OCI-LY7 (cell line): ENCODE results near the gene REV3L. TPM values are rescaled to one million over a fixed set of nuclear protein-coding genes. Genes with fewer than 3 reads are reported as not detected.

Experiments
- BruUV-seq: library from RNA; stranded (reverse); fragments of 400-500 nt; replicated peaks from 2 replicates; lab custom pipeline; 2021; lab: Mats Ljungman, UMichigan
- CTCF ChIA-PET: fragments of 300-600 bp; sonication (Branson Sonifier 250); formaldehyde crosslinking; loops from one replicate; lab custom pipeline; 2022; ENCODE audit warnings: antibody characterized with exemption; ENCODE audit not compliant: unreplicated experiment; lab: Charles Lee
- POLR2A ChIA-PET: fragments of 300-600 bp; sonication (Branson Sonifier 250); formaldehyde crosslinking; loops from one replicate; lab custom pipeline; 2022; ENCODE audit warnings: antibody characterized with exemption; lab: Charles Lee
- DNase-seq: peaks from one replicate; pipeline ENCODE4 v3.0.0-alpha.2; 2015; ENCODE audit warnings: low spot score
- H2AFZ ChIP-seq: fragments of 200-600 bp; sonication (generic), shearing (Covaris generic); 2 replicates; pipeline ENCODE4 v1.6.1; 2014; ENCODE audit warnings: mild to moderate bottlenecking, antibody characterized with exemption, low read length, moderate library complexity
- H3K27ac ChIP-seq: fragments of 200-600 bp; sonication (generic); 2 replicates; pipeline ENCODE4 v1.5.1; 2014; ENCODE audit warnings: mixed run types, low read depth, mild to moderate bottlenecking, moderate library complexity, low read length, inconsistent platforms; ENCODE audit not compliant: poor library complexity, severe bottlenecking
- H3K36me3 ChIP-seq: fragments of 200-600 bp; sonication (generic); 2 replicates; pipeline ENCODE4 v1.6.1; 2014; ENCODE audit warnings: mild to moderate bottlenecking, antibody characterized with exemption, low read length, moderate library complexity, mixed read lengths; ENCODE audit not compliant: insufficient read depth
- H3K4me1 ChIP-seq: fragments of 200-600 bp; sonication (generic); 2 replicates; pipeline ENCODE4 v1.5.1; 2014; ENCODE audit warnings: mild to moderate bottlenecking, low read length; ENCODE audit not compliant: insufficient read depth, poor library complexity, severe bottlenecking
- H3K4me2 ChIP-seq: fragments of 200-600 bp; sonication (generic); 2 replicates; pipeline ENCODE4 v1.6.1; 2014; ENCODE audit warnings: mild to moderate bottlenecking, low read length
- H3K4me3 ChIP-seq: fragments of 200-600 bp; sonication (generic); 2 replicates; pipeline ENCODE4 v1.5.1; 2014; ENCODE audit warnings: mild to moderate bottlenecking, low read depth, low read length; ENCODE audit not compliant: poor library complexity, severe bottlenecking
- H3K79me2 ChIP-seq: fragments of 200-600 bp; sonication (generic); 2 replicates; pipeline ENCODE4 v1.6.1; 2016; ENCODE audit warnings: low read depth, mild to moderate bottlenecking, low read length, moderate library complexity, mixed read lengths; ENCODE audit not compliant: insufficient read depth
- H3K9me2 ChIP-seq: fragments of 200-600 bp; sonication (generic); 2 replicates; pipeline ENCODE4 v1.6.1; 2016; ENCODE audit warnings: mild to moderate bottlenecking, low read length, mixed read lengths; ENCODE audit not compliant: insufficient read depth
- H3K9me3 ChIP-seq: fragments of 200-600 bp; sonication (generic); 2 replicates; pipeline ENCODE4 v1.6.1; 2014; ENCODE audit warnings: mild to moderate bottlenecking, mixed run types, low read length, mixed read lengths
- H4K20me1 ChIP-seq: fragments of 200-600 bp; sonication (generic); 2 replicates; pipeline ENCODE4 v1.6.1; 2014; ENCODE audit warnings: mild to moderate bottlenecking, antibody characterized with exemption, low read length, moderate library complexity, mixed read lengths; ENCODE audit not compliant: insufficient read depth
- CTCF ChIP-seq: fragments of 200-600 bp; sonication (generic); conservative IDR thresholded peaks from 2 replicates; pipeline ENCODE4 v1.5.1; 2014; ENCODE audit warnings: mild to moderate bottlenecking, antibody characterized with exemption, low read length, moderate library complexity, mixed read lengths
- EZH2phosphoT487 ChIP-seq: fragments of 200-600 bp; sonication (generic); IDR thresholded peaks from 2 replicates; pipeline ENCODE4 v1.6.1; 2018; ENCODE audit warnings: low read depth, borderline replicate concordance, mild to moderate bottlenecking, mixed run types, antibody characterized with exemption, low read length, moderate library complexity, mixed read lengths
- intact Hi-C: fragments of 100-400 bp; cut with micrococcal nuclease; formaldehyde crosslinking; loops from one replicate; pipeline ENCODE4 v1.10.0; 2022; ENCODE audit not compliant: unreplicated experiment
- total RNA-seq, 2 experiments: library from RNA; depleted of rRNA in 1 of 2; stranded (reverse); fragments of >200 nt in 1 of 2; shearing (Covaris generic) in 1 of 2; gene quantifications; 2 replicates each; pipeline ENCODE4 v1.2.3, GENCODE V29; 2014 to 2022

The REV3L gene
- total RNA-seq, 2 experiments from 2014 or later: 24.8 to 33.4 TPM

DNA sequence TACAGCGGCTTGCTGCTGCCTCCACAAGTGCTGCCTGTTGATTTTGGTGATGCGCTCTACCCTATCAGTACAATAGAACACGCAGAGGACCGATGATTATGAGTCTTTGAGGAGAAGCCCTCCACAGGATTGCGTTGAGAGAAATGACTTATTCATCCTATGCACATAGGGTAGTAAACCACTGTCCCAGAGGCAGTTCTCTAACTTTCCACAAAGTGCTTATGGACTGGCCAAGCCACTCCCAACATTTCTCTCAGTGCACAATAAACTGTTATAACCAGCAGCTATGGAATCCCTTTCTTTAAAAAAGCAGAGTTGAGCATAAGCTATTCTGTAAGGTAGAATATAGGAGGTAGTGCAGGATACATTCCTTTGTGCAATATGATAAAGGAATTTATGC lies 48.2 kb upstream of the REV3L start:
- intact Hi-C loops: no loop called here
- H3K4me3 ChIP-seq: no peak overlapping the region
- POLR2A ChIA-PET: interaction anchor here (0.7 to 1.2 kb wide), 3 partner anchors 9 to 44 kb away, joined by 3 to 4 read pairs (median 4); no protein-coding TSS in a partner anchor
- no TSS peak for BruUV-seq
- H3K36me3 ChIP-seq: no peaks in the 10 kb centered on the region; the same call in 1 of the 2 replicates
- no peaks in the 10 kb centered on the region for H3K4me1 ChIP-seq
- no peaks in the 10 kb centered on the region for H3K9me3 ChIP-seq
- H4K20me1 ChIP-seq: no peaks in the 10 kb centered on the region; the same call in 1 of the 2 replicates
- no peak overlapping the region for H3K27ac ChIP-seq
- TF ChIP-seq EZH2phosphoT487 (no peak), CTCF (no peak)
- no peaks in the 10 kb centered on the region; the same call in 1 of the 2 replicates for H3K79me2 ChIP-seq
- CTCF ChIA-PET: no interaction called here
- DNase-seq: no peak
- H3K4me2 ChIP-seq: no peak overlapping the region
- no peaks in the 10 kb centered on the region for H3K9me2 ChIP-seq
- H2AFZ ChIP-seq: no peak overlapping the region

- TF ChIP-seq CTCF: no peak
- no TSS peak for BruUV-seq
- no peak overlapping the region for H3K4me3 ChIP-seq
- H3K36me3 ChIP-seq: no peaks in the 10 kb centered on the region; the same call in 1 of the 2 replicates
- H3K79me2 ChIP-seq: no peaks in the 10 kb centered on the region; the same call in 1 of the 2 replicates
- no peak overlapping the region for H2AFZ ChIP-seq
- no peaks in the 10 kb centered on the region; the same call in 1 of the 2 replicates for H4K20me1 ChIP-seq
- ChIA-PET CTCF (no interaction called here), POLR2A (interaction anchor here (1.0 to 1.2 kb wide), 2 partner anchors 9 to 35 kb away, joined by 4 read pairs; no protein-coding TSS in a partner anchor)
- H3K9me2 ChIP-seq: no peaks in the 10 kb centered on the region
- no peaks in the 10 kb centered on the region for H3K9me3 ChIP-seq
- DNase-seq: no peak
- no peak overlapping the region for H3K27ac ChIP-seq
- H3K4me2 ChIP-seq: no peak overlapping the region
- no peaks in the 10 kb centered on the region for H3K4me1 ChIP-seq
- intact Hi-C loops: no loop called here
These were observed 47.6 kb upstream of the REV3L start for GRCh38 chr6:111530667-111531066.

- no peak for TF ChIP-seq CTCF
- no peak for TF ChIP-seq EZH2phosphoT487
- H2AFZ ChIP-seq: no peak overlapping the region
- H3K27ac ChIP-seq: no peak overlapping the region
- CTCF ChIA-PET: no interaction called here
- no peaks in the 10 kb centered on the region; the same call in 1 of the 2 replicates for H4K20me1 ChIP-seq
- intact Hi-C loops: no loop called here
- no peak for DNase-seq
- no peaks in the 10 kb centered on the region for H3K9me3 ChIP-seq
- no peak overlapping the region for H3K4me3 ChIP-seq
- no peak overlapping the region for H3K4me2 ChIP-seq
- no peaks in the 10 kb centered on the region for H3K9me2 ChIP-seq
- BruUV-seq: no TSS peak
- POLR2A ChIA-PET: no interaction called here
- no peaks in the 10 kb centered on the region; the same call in 1 of the 2 replicates for H3K36me3 ChIP-seq
- no peaks in the 10 kb centered on the region for H3K4me1 ChIP-seq
- H3K79me2 ChIP-seq: no peaks in the 10 kb centered on the region; the same call in 1 of the 2 replicates
These were observed 47.2 kb upstream of the REV3L start for GRCh38 chr6:111530218-111530617.
